PC-3 (cell line): Measurements from ENCODE around the gene CACNA1D. TPM values are rescaled to one million over a fixed set of nuclear protein-coding genes. Genes with fewer than 3 reads are reported as not detected.
A peak's percentile ranks its signal among the peaks of the same experiment; 100 is the strongest.

Source experiments
- ATAC-seq: fragments of 200-7000 bp; cut with Tn5 transposase; 2 replicates; pipeline ENCODE4 v1.9.1; 2020; ENCODE audit warnings: mild to moderate bottlenecking, moderate library complexity
- BruUV-seq: library from RNA; stranded (reverse); fragments of 400-500 nt; replicated peaks from 2 replicates; lab custom pipeline; 2021; lab: Mats Ljungman, UMichigan
- CTCF ChIA-PET: fragments of 300-600 bp; sonication (Branson Sonifier 250); formaldehyde crosslinking; loops from one replicate; lab custom pipeline; 2022; ENCODE audit warnings: antibody characterized with exemption; lab: Charles Lee
- POLR2A ChIA-PET: fragments of 300-600 bp; sonication (Branson Sonifier 250); formaldehyde crosslinking; loops from one replicate; lab custom pipeline; 2022; ENCODE audit warnings: antibody characterized with exemption; ENCODE audit not compliant: unreplicated experiment; lab: Charles Lee
- DNase-seq: peaks from one replicate; pipeline ENCODE4 v3.0.0-alpha.2; 2015
- H2AFZ ChIP-seq: fragments of 300-600 bp; sonication (generic); 2 replicates; pipeline ENCODE4 v1.6.0; 2016; ENCODE audit warnings: antibody characterized with exemption, low read length
- H3F3A ChIP-seq: fragments of 300-600 bp; sonication (generic); one replicate; pipeline ENCODE4 v1.6.0; 2017; ENCODE audit warnings: antibody characterized with exemption, low read length, control low read depth, mild to moderate bottlenecking; ENCODE audit not compliant: unreplicated experiment
- H3K27ac ChIP-seq: fragments of 300-600 bp; sonication (generic); 2 replicates; pipeline ENCODE4 v1.5.1; 2016; ENCODE audit warnings: mild to moderate bottlenecking, low read length
- H3K27me3 ChIP-seq: fragments of 300-600 bp; sonication (generic); 2 replicates; pipeline ENCODE4 v1.6.1; 2016; ENCODE audit warnings: low read length, mixed read lengths
- H3K36me3 ChIP-seq: fragments of 300-600 bp; sonication (generic); 2 replicates; pipeline ENCODE4 v1.6.1; 2016; ENCODE audit warnings: low read depth, mixed run types, low read length, mixed read lengths
- H3K4me1 ChIP-seq: fragments of 300-600 bp; sonication (generic); 2 replicates; pipeline ENCODE4 v1.5.1; 2016; ENCODE audit warnings: low read length; ENCODE audit not compliant: insufficient read depth
- H3K4me2 ChIP-seq: fragments of 300-600 bp; sonication (generic); 2 replicates; pipeline ENCODE4 v1.6.0; 2016; ENCODE audit warnings: low read length
- H3K4me3 ChIP-seq: fragments of 300-600 bp; sonication (generic); 2 replicates; pipeline ENCODE4 v1.5.1; 2016; ENCODE audit warnings: mild to moderate bottlenecking, low read length, mixed read lengths
- H3K79me2 ChIP-seq: fragments of 300-600 bp; sonication (generic); 2 replicates; pipeline ENCODE4 v1.6.1; 2017; ENCODE audit warnings: low read length, mixed read lengths
- H3K9ac ChIP-seq: fragments of 300-600 bp; sonication (generic); 2 replicates; pipeline ENCODE4 v1.6.0; 2016; ENCODE audit warnings: mild to moderate bottlenecking, low read length
- H3K9me2 ChIP-seq: fragments of 300-600 bp; sonication (generic); replicated peaks from 2 replicates; pipeline ENCODE4 v1.6.1; 2016; ENCODE audit warnings: mixed run types, low read length, mixed read lengths
- H3K9me3 ChIP-seq: fragments of 300-600 bp; sonication (generic); 2 replicates; pipeline ENCODE4 v1.6.1; 2016; ENCODE audit warnings: low read length, mixed read lengths
- H4K20me1 ChIP-seq: fragments of 300-600 bp; sonication (generic); 2 replicates; pipeline ENCODE4 v1.6.1; 2016; ENCODE audit warnings: low read length, mixed read lengths
- EZH2 ChIP-seq: fragments of 300-600 bp; sonication (generic); IDR thresholded peaks from one replicate; pipeline ENCODE4 v1.6.1; 2017; ENCODE audit warnings: antibody characterized with exemption, mild to moderate bottlenecking, low read length; ENCODE audit not compliant: unreplicated experiment
- EZH2phosphoT487 ChIP-seq: fragments of 300-600 bp; sonication (generic); IDR thresholded peaks from 2 replicates; pipeline ENCODE4 v1.6.1; 2018; ENCODE audit warnings: mild to moderate bottlenecking, antibody characterized with exemption, low read length, borderline replicate concordance
- intact Hi-C: fragments of 100-400 bp; cut with micrococcal nuclease; formaldehyde crosslinking; loops from 2 replicates; pipeline ENCODE4 v1.9.0; 2023
- total RNA-seq: library from RNA; depleted of rRNA; stranded (reverse); fragments of >200 nt; gene quantifications from 2 replicates; pipeline ENCODE4 v1.2.3, GENCODE V29; 2014
- TF ChIP-seq, protein P1 (sequence below): fragments of 300-600 bp; sonication (generic); conservative IDR thresholded peaks from 2 replicates; pipeline ENCODE4 v1.5.1; 2017; ENCODE audit warnings: antibody characterized with exemption, low read depth, mild to moderate bottlenecking, low read length

CACNA1D gene
- total RNA-seq, 1 experiment from 2014 or later, result not detected

DNA sequence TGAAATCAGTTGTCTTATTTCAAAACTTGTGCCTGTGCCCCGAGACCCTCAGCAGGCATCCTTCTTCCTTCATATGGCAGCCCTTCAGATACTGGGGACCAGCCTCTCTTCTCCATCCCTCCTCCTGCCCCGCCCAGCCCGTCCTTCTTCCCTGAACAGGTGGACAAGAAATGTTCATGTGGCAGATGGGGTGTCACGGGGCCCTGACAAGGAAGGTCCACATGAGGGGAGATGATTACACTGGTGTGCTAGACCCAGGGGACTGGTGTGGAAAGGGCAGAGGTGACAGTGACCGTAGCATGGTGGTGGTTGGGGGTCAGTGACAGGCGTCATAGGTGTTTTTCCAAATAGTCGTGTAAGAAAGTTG lies 200.9 kb downstream of the CACNA1D start:
- CTCF ChIA-PET, result no interaction called here
- intact Hi-C loops, result no loop called here
- Histone ChIP-seq H3K4me3 (no peak overlapping the region), H3K27ac (no peak overlapping the region), H3K4me2 (no peak overlapping the region), H4K20me1 (no peaks in the 10 kb centered on the region), H3K9ac (no peak overlapping the region), H2AFZ (no peak overlapping the region), H3K79me2 (no peaks in the 10 kb centered on the region), H3K27me3 (peaks cover 82% of the 10 kb centered on the region), H3K4me1 (no peaks in the 10 kb centered on the region), H3K36me3 (no peaks in the 10 kb centered on the region), H3K9me2 (no peaks in the 10 kb centered on the region), H3F3A (no peaks in the 10 kb centered on the region), H3K9me3 (no peaks in the 10 kb centered on the region)
- BruUV-seq, result no TSS peak
- no peak for TF ChIP-seq EZH2phosphoT487
- TF ChIP-seq, protein P1, sequence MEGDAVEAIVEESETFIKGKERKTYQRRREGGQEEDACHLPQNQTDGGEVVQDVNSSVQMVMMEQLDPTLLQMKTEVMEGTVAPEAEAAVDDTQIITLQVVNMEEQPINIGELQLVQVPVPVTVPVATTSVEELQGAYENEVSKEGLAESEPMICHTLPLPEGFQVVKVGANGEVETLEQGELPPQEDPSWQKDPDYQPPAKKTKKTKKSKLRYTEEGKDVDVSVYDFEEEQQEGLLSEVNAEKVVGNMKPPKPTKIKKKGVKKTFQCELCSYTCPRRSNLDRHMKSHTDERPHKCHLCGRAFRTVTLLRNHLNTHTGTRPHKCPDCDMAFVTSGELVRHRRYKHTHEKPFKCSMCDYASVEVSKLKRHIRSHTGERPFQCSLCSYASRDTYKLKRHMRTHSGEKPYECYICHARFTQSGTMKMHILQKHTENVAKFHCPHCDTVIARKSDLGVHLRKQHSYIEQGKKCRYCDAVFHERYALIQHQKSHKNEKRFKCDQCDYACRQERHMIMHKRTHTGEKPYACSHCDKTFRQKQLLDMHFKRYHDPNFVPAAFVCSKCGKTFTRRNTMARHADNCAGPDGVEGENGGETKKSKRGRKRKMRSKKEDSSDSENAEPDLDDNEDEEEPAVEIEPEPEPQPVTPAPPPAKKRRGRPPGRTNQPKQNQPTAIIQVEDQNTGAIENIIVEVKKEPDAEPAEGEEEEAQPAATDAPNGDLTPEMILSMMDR, result no peak
- TF ChIP-seq EZH2, result no peak
- POLR2A ChIA-PET, result no interaction called here
- ATAC-seq, result no peak
- DNase-seq, result no peak

DNA sequence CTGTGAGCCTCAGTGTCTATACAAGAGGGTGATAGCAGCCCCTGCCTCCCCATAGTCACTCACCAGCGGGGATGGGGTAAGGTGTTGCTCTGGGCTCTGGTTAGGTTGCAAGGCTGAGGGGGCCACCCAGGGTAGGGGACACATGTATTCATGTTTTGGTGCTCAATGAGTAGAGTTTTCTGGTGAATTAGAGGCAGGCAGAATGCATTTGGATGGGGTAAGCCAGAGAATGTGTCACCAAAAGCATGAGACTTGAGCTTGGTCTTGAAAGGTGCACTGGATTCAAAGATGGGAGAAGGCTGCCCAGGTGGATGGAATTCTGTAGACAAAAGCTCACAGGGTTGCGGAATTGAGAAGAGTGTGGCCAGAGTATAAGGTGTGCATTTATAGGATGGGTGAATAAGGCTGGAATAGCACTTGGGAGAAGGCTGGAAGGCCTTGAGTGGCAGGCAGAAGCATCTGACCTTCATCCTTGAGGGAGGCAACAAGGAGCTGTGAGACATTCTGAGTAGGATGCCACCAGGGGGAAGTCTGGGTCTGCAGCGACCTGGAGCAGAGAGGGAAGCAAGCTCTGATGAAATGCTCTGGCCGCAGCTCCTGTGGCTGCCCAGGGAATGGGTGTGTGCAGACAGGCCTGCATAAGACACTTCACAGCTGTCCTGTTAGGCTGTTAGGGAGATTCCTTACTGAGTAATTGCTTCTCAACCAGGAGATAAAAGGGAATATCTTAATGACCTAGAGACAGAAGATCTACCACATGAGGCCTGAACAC lies 202.2 kb downstream of the CACNA1D start:
- TF ChIP-seq EZH2phosphoT487, result no peak
- TF ChIP-seq, protein P1, result no peak
- TF ChIP-seq EZH2, result no peak
- Histone ChIP-seq H3K36me3 (no peaks in the 10 kb centered on the region), H3K9me2 (no peaks in the 10 kb centered on the region), H3K4me2 (no peak overlapping the region), H3K27me3 (peaks cover 84% of the 10 kb centered on the region), H3K27ac (no peak overlapping the region), H4K20me1 (no peaks in the 10 kb centered on the region), H3K4me3 (no peak overlapping the region), H3F3A (no peaks in the 10 kb centered on the region), H2AFZ (no peak overlapping the region), H3K9ac (no peak overlapping the region), H3K9me3 (no peaks in the 10 kb centered on the region), H3K79me2 (no peaks in the 10 kb centered on the region), H3K4me1 (no peaks in the 10 kb centered on the region)
- CTCF ChIA-PET, result interaction anchor here (0.6 kb wide), 1 partner anchor 225 kb away, joined by 3 read pairs; no protein-coding TSS in a partner anchor
- DNase-seq (no peak), ATAC-seq (peak; percentile 35; the same call in 1 of the 2 replicates)
- POLR2A ChIA-PET, result no interaction called here
- BruUV-seq, result no TSS peak
- intact Hi-C loops, result loop anchor here (1.0 kb wide), 1 partner anchor 14 kb away; no protein-coding TSS in a partner anchor

DNA sequence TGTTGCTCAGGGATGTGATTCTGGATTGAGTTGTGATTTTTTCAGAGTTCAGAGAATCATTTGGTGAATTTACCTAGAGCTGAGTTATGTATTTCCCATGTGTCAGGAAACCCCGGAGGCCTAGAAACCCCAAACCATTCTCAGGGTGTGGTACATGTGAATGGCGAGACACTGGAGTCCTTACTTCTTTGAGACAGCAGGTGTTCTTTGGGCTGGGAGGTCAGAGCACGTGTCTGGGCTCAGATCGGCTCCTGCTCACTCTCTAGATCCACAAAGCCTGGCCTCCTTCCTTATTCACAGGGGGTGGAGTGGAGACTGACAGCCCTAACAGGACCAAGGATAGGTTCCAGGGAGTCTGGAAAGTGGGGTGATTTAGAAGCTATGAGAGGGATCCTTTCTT lies 206.0 kb downstream of the CACNA1D start:
- Histone ChIP-seq H3K4me3 (no peak overlapping the region), H2AFZ (no peak overlapping the region), H3K27ac (no peak overlapping the region), H3K79me2 (no peaks in the 10 kb centered on the region), H3K4me1 (no peaks in the 10 kb centered on the region), H3K27me3 (peaks cover 76% of the 10 kb centered on the region), H4K20me1 (no peaks in the 10 kb centered on the region), H3K4me2 (no peak overlapping the region), H3K36me3 (no peaks in the 10 kb centered on the region), H3F3A (no peaks in the 10 kb centered on the region), H3K9me3 (no peaks in the 10 kb centered on the region), H3K9ac (no peak overlapping the region), H3K9me2 (no peaks in the 10 kb centered on the region)
- POLR2A ChIA-PET, result no interaction called here
- ATAC-seq, result no peak
- CTCF ChIA-PET, result no interaction called here
- DNase-seq, result no peak
- intact Hi-C loops, result no loop called here
- TF ChIP-seq EZH2phosphoT487 (no peak), EZH2 (no peak)
- TF ChIP-seq, protein P1, result no peak
- no TSS peak for BruUV-seq
